Jurkat, Clone E6-1 (cell line): ENCODE measurements around the gene NAPA.
A peak's percentile ranks its signal among the peaks of the same experiment; 100 is the strongest.
"Not testable (repeated sequence)": the region's sequence is repeated elsewhere in the genome, so short reads cannot be mapped to it uniquely, and the experiment has no call there.

Experiments
- DNase-seq: peaks from one replicate; pipeline ENCODE4 v3.0.0-alpha.2; 2011; ENCODE audit warnings: low read depth, low spot score
- H3K4me3 ChIP-seq: 2 replicates; pipeline ENCODE4 v1.5.1; 2011; ENCODE audit warnings: mild to moderate bottlenecking, low read length, control low read depth, moderate library complexity

NAPA gene

GRCh38 chr19:47491358-47492136, 23.3 kb downstream of the NAPA start:
- H3K4me3 ChIP-seq: no peak overlapping the region
- DNase-seq: no peak

GRCh38 chr19:47490847-47491246, 24.0 kb downstream of the NAPA start:
- no peak for DNase-seq
- no peak overlapping the region for H3K4me3 ChIP-seq

- DNase-seq: no peak
- no peak overlapping the region for H3K4me3 ChIP-seq
These were observed 24.8 kb downstream of the NAPA start for GRCh38 chr19:47490031-47490430.

- no peak overlapping the region for H3K4me3 ChIP-seq
- no peak for DNase-seq
These were observed 25.6 kb downstream of the NAPA start for GRCh38 chr19:47489072-47489914.

- H3K4me3 ChIP-seq: peak overlapping the region; percentile 31
- peak; percentile 84 for DNase-seq
These were observed 27.0 kb downstream of the NAPA start for GRCh38 chr19:47487551-47488515.

GRCh38 chr19:47486900-47487299, 28.0 kb downstream of the NAPA start:
- DNase-seq: peak; percentile 84
- peak overlapping the region; percentile 31 for H3K4me3 ChIP-seq

GRCh38 chr19:47486220-47486619, 28.6 kb downstream of the NAPA start:
- H3K4me3 ChIP-seq: peak overlapping the region; percentile 31

GRCh38 chr19:47485210-47485609, 29.7 kb downstream of the NAPA start:
- H3K4me3 ChIP-seq: peak overlapping the region; percentile 97
- peak; percentile 78 for DNase-seq

More at GRCh38 chr19:47486220-47486619, 28.6 kb downstream of the NAPA start:
- not testable (repeated sequence) for DNase-seq

GRCh38 chr19:47483800-47484690, 30.8 kb downstream of the NAPA start, which contains the start of gene KPTN:
Gene KPTN (minus strand): TSS chr19:47484219. CDS start chr19:47484160, 59 bp downstream.
- peak; percentile 88 for DNase-seq
- H3K4me3 ChIP-seq: peak within 1 kb of the TSS; percentile 97

GRCh38 chr19:47483200-47483599, 31.7 kb downstream of the NAPA start:
- peak overlapping the region; percentile 97 for H3K4me3 ChIP-seq
- no peak for DNase-seq

GRCh38 chr19:47481460-47482052, 33.3 kb downstream of the NAPA start:
- no peak for DNase-seq
- no peak overlapping the region for H3K4me3 ChIP-seq

GRCh38 chr19:47480658-47481057, 34.2 kb downstream of the NAPA start:
- H3K4me3 ChIP-seq: no peak overlapping the region
- no peak for DNase-seq

GRCh38 chr19:47479701-47480503, 35.0 kb downstream of the NAPA start:
- no peak overlapping the region for H3K4me3 ChIP-seq
- no peak for DNase-seq

- no peak overlapping the region for H3K4me3 ChIP-seq
- no peak for DNase-seq
These were observed 38.4 kb downstream of the NAPA start for GRCh38 chr19:47476438-47476972.

- no peak for DNase-seq
- no peak overlapping the region for H3K4me3 ChIP-seq
These were observed 39.4 kb downstream of the NAPA start for GRCh38 chr19:47475465-47475864.

- DNase-seq: no peak
- H3K4me3 ChIP-seq: no peak overlapping the region
These were observed 41.5 kb downstream of the NAPA start for GRCh38 chr19:47473336-47473735.
